Myocyte (in vitro differentiated cells): ENCODE data around the gene FAM43A. TPM values are rescaled to one million over a fixed set of nuclear protein-coding genes. Genes with fewer than 3 reads are reported as not detected.

Source experiments
- DNase-seq: peaks from one replicate; pipeline ENCODE4 v3.0.0-alpha.2; 2012; ENCODE audit warnings: low read depth
- total RNA-seq: library from RNA; depleted of rRNA; stranded (reverse); fragments of >200 nt; gene quantifications from 2 replicates; pipeline ENCODE4 v1.2.3, GENCODE V29; 2014

FAM43A gene
- total RNA-seq, 1 donor from 2014 or later, result 2.2 TPM

DNA sequence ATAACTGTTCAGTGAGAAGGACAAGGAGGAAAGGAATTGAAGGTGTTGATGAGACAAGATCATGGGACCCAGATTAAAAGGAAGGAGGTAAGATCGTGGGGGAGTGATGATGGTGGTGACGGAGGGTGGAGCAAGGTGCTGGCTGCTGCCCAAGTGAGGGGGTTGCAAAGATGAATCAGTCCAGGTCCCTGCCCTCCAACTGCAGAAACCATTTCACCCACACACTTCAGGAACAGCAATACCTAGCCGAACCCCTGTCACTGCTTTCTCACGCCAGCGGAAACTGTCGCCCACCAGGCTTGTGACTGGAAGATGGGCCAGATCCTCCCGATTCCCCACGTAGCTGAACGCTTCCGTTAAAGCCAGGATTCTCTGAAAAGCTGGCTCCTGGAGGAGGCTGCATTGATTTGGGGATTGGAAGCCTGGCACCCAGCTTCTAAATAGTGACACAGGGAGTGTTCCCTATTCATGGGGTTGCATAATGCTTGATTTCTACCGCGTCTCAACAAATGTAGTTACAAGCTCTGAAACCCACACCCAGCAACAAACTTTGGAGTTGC, 10.5 kb upstream of the FAM43A start:
- DNase-seq, result no peak

DNA sequence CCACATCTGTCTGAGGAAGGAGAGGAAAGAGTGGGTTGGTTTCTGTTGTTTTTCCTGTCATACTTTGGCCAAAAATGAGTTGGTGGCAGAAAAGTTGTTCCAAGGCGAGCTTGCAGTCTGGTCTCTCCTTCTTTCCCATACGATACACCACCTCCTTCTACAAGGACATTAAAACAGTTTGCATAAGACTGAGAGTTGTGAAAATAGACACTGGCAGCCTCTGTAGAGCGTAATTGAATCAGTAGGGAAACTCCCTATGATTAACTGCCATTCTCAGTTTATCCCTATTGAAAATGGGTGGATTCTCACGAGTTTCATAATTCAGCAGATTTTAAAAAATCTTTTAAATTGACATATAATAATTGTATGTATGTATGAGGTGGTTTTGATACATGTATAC, 10.0 kb upstream of the FAM43A start:
- DNase-seq, result no peak

DNA sequence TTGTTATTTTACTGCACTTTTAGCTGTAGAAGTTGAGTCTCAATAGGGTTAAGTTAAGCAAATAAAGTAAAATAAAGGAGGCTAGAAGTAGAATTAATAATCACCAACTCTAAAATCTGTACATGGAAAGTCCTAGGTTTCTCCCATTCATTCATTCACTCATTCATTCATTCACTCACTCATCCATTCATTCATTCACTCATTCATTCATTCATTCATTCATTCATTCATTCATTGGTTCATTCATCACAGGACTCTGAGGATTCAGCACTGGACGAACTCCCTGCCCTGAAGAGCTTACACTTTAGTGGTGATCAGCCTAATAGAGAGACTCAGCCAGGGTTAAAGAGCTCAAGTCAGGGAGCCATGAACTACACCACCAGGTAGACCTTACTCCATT, 9.2 kb upstream of the FAM43A start:
- DNase-seq, result no peak

DNA sequence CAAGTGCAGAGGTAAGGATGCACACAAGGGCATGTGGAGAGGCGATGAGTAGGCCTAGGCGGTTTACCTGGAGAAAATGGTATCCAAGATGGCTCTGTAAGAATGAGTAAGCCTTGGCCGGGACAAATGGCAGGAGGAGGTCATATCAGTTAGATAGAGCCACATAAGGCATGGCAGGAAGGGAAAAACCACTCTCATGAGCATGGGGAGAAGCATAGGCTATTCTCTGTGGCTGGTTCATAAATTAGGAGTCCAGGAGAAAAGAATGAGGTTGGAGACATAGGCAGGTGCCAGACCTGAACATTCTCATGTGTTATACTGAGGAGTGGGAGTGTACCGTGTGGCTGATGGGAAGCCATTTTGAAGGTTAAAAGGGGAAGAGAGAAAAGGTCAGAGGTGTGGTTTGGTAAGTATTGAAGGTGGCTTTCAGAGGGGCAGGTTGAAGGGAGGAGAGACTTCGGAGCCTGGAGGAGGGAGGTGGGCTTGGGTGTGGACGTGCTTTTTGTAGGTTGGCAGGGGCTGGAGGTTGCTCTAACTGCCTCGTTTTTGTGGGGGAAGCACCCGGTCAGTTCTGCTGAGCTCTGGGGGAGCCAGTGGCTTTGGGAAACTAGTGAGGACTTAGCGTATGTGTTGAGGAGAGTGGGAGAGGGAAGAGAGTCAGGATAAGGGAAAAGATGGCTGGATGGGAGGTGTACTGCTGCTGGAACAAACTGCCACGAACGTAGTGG, 4.6 kb upstream of the FAM43A start:
- no peak for DNase-seq

DNA sequence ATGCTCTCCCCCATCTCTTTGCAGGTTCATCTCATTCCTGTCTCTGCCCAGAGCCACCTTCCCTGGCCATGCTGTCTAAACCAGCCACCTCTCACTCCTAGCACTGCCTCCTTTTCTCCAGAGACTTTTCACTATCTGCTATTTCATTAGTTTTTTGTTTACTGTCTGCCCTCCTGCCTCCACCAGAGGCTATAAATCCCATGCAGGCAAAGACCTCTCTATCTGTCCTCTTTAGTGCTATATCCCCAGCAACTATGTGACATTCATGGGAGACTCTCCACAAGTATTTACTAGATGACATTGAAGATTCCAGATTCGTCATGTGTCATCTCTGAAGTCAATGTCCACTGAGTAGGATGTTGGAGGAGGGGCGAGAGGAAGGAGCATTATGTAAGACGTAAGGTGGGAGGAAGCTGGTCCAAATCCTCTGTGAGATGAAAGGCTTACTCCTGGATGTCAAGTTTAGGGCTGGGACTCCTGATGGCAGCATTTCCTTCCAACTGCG, 3.4 kb upstream of the FAM43A start:
- no peak for DNase-seq

DNA sequence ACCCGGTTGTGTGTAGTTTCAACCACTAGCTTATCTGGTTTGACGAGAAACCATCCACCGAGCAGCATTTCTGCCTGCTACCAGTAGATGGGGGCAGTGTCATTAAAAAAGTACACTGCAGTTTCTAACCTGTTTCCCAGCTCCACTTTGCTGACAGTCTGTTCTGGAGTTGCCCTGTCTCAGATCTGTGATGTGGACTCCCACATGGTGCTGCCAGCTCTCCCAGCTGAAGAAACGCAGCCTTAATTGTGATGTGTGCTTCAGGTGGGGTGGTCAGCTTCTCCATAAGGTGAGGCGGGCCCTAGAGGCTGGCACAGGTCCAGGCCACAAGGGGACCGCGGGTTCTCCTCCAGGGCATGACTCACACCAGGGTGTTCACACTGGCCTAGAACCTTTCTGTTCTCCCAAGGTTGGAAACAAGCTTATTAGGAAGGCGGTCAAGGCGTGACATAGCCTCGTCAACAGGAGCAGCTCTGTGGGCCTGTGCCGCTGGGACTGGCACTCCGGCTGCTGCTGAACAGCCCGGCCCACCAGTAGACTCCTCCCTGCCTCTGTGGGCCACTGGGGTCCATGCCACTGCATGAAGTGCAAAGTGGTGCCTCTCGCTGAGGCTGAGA, 2.9 kb upstream of the FAM43A start:
- DNase-seq, result peak; percentile 88

DNA sequence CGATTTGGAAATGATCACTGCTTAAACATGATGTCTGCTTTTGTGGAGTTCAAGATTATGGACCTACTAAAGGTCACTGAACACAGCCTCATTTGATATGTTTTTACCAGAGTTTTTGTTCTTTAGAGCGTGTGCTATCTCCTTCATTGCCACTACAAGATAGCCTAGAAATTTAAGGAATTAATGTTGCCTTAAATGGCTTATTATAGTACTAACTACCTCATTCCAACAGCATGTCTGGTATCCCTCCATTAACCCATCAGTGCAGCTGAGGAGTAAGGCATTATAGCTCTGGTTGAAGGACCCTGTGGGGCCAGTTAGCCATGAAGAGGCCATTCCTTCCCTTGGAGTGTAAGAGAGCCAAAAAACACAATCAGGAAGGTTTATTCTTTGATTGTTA, 2.3 kb upstream of the FAM43A start:
- no peak for DNase-seq

DNA sequence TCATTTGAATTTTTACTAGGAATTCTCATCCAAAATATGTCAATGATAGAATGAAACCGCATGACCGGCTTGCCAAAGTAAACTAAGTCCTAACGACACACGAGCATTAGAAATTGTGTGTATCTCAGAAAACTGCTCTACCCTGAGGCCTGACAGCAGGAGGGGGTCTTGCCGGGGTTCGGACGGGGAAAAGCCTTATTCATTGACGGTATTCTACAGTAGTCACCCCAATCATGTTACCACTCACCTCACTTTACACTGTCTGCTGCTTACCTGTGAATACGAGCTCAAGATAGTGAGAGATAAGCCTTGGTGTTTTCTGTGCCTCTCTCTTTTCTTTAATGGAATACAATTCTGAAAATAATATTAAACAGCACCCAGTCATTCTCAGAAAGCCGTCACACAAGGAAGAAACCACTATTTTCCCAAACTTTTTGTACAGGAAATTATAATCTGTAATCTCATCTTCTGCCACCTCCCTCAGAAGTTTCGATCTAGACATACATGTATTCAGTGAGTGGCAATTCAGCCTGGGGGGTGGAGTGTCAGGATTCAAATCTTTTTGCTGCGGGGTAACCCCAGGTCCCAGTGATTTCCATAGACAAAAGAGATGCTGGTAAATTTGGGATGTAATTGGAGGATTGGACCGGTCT, 492 bp upstream of the FAM43A start:
- no peak for DNase-seq

DNA sequence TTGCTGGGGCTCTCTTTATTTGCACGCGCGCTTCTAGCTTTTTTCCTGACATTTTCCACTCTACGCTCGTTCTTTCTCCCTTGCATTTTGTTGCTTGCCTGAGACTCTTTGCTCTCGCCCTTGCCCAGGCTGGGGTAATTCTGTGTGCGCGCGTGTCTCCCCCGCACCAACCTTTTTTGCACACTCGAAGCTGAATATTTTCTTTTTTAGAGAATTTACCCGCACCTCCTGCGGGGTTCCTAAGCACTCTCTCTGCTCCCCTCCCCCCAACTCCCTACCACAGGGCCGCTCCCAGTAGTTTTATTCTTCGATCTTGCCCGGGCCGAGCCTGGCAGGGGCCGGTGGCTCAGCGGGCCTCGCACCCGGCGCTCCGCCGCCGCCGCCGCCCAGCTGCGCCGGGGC, 732 bp downstream of the FAM43A start:
- DNase-seq, result peak; percentile 13

DNA sequence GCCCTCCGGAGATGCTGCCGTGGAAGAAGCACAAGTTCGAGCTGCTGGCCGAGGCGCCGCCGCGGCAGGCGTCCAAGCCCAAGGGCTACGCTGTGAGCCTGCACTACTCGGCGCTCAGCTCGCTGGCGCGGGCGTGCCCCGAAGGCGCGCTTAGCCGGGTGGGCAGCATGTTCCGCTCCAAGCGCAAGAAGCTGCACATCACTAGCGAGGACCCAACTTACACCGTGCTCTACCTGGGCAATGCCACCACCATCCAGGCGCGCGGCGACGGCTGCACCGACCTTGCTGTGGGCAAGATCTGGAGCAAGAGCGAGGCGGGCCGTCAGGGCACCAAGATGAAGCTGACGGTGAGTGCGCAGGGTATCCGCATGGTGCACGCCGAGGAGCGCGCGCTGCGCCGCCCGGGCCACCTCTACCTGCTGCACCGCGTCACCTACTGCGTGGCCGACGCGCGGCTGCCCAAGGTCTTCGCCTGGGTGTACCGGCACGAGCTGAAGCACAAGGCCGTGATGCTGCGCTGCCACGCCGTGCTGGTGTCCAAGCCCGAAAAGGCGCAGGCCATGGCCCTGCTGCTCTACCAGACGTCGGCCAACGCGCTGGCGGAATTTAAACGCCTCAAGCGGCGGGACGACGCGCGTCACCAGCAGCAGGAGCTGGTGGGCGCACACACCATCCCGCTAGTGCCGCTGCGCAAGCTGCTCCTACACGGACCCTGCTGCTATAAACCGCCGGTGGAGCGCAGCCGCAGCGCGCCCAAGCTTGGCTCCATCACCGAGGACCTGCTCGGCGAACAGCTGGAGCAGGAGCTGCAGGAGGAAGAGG, 1.3 kb downstream of the FAM43A start:
- no peak for DNase-seq

DNA sequence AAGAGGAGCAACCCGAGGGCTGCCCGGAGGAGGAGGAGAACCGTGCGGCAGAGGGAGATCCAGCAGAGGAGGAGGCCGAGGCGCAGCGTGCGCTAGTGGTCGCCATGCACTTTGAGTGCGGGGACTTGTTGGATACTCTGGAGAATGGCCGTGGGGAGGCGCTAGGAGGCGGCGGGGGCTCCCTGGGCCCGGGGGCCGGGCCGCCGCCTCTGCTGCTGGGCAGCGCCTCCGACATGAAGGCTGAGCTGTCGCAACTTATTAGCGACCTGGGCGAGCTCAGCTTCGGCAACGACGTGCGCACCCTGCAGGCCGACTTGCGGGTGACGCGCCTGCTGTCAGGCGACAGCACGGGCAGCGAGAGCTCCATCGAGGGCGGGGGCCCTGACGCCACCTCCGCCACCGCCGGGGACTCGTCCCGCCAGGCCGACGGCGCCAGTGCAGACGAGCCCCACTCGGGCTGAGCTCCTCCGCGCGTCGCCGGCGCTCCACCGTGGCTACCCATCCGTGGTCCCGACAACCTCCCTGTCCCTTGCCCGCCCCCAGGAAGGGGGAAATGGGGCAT, 2.0 kb downstream of the FAM43A start:
- DNase-seq, result peak; percentile 27

DNA sequence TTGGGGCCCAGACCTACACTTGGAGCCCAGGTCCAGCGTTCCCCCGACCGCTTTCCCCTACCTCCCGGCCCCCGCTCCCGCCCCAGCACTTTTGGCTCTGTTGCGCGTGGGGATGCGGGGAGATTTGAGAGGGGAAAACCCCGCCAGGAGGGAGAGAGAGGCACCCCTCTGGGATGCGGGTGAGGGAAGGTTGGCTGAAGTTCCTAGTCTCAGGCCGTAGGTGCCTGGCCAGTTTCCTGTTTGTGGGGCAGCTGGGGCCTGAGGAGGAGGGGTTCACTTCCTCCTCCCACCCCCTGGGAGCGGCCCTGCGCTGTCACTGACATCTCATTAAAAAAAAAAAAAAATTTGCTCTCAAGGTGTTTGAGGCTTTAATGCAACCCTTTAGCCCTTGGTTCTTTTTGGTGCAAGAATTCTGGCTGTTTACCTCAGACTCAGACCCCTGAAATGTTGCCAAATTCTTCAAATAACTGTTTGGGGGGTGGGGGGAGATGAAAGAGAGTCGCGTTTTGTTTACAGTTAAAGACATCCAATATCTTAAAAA, 2.6 kb downstream of the FAM43A start:
- DNase-seq, result no peak

DNA sequence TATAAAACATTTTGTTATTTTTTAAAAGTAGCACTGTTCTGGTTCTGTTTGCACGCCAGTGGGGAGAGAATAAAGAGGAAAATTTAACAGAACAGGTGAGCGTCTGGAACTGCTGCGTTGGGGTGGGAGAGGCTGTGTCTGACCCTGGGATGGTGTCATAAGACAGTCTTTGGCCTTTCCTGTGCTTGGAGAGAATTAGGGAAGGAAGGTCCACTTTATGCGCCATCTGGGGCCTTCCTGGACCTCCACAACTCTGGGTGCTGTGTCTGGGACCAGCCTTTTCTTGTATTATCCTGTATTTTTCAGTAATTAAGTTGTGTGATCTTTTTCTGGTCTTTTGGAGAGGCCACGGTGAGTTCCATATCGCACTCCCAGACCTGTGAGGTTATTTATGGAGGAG, 3.3 kb downstream of the FAM43A start:
- DNase-seq, result no peak

DNA sequence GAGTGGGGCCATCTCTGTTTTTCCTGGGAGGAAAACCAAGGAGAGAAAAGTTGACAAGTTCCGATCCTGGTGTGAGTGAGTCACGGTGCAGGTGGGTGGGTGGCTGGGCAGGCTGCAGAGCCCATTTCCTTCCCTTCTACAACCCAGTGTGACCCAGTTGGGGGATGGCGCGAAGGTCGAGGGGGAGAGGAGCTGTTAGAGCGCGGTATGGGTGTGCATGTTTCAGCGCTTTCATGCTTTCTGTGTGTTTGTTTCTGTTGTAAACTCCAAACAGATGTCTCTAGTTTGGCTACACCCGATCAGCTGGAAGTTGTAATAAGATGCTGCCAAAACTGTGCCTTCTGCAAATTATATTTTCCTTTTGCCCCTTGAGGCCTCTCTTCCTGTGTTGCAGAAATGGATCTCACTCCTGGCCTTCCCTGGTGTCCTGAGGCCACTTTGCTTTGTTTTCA, 3.8 kb downstream of the FAM43A start:
- peak; percentile 25 for DNase-seq

DNA sequence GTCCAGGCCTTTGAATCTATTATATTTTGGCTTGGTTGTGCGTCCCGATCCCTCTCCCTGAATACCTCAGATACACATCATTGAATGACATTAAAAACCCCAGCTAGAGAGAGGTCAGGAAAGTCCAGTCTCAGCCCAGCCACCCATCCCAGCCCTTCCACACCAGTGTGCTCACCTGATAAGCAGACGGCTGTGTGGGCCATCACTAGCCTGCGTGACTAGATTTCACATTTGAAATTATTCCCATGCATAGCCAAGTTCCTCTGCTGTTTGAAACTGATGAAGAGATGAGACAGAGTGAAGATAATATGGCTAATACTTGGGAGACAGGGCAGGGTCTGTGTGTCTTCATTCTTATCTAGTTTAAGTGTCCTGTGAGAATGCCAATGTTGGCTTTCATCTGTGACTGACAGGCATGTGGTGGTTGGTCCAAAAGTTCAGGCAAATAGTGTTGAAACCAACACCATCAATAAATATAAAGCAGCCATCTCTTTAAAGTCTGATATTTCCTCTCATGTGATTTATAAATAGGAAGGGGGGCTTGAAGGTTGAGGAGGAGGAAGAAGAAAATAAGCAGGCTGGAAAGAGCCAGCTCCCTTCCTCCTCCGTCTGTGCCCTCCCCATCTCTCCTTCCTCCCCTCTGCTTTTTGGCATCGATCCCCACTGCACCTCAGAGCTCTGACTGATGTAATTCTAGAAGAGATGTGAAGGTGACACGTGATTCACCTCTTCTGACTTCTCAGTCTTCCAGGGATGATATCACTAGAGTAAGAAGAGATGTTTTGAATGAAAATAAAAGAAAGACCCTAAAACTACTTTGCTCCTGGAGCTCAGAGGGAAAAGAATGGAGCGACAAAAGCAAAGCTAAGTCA, 5.1 kb downstream of the FAM43A start:
- no peak for DNase-seq

DNA sequence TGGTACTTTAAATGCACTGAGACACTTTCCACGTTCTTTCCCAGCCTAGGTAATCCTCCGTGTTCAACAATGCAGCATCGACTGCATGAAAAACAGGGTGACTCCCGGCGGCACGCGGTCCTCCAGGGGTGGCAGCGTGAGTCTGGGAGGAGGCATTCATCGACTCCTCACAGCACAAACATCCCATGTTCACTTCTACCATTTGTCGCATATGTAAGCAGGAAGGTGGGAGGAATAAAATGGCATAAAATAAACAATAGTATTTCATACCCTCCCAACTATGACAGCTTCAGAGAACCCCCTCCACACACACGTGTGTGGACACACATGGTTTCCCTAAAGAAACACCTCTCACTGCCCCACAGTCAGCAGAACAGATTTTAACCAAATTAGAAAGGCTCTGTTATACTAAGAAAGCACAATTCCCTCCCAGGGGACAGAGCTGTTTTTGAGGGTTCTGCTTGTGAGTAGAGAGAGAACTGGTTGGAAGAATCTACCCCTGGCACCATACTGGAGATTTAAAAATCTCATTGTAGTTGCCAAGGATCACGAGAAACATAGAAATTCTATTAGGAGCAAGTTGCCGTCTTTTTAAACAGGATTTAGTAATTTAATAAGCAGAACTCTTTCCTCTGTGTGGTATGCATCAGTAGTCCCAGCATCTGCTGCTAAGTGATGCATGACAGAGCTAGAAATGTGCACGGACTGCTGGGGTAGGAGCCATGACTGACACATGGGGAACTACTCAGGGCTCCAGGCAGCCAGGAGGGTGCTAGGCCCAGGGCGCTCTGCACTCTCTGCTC, 6.0 kb downstream of the FAM43A start:
- no peak for DNase-seq

DNA sequence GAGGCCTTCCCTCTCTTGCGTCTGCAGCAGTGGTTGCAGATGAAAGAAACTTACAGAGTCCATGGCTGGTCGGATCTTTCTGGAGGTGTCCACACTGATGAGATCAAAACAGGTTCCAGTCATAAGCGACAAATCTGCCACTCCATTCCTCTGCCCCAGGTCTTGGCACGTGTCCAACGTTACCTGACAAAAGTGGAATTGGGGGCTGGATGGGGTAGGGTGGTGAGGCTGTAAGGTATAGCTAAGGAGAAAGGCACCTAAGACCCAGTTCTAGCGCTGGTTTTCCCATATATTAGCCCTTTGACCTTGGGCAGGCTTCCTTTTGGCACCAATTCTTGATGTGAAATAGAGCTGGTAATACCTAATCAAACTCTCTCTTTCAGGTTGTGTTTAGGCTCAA, 11.0 kb downstream of the FAM43A start:
- no peak for DNase-seq

DNA sequence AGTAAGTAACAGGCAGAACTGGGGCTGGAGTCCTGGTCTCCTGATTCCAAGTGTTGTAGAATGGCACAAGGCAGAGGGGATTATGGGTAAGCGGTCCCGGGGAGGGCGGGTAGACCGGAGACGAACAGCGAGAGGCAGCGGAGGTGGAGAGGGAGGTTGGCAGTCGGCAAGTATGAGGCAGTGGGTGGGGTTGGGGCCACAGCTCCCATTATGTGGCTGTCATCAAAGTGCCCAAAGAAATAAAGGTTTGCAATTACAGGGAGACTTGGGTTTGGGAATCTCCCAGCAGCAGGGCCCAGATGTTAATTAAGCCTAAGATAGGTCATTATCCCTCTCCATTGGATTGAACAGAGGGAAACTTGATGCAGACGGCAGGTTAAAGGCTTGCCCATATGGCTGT, 16.9 kb downstream of the FAM43A start:
- DNase-seq, result no peak

DNA sequence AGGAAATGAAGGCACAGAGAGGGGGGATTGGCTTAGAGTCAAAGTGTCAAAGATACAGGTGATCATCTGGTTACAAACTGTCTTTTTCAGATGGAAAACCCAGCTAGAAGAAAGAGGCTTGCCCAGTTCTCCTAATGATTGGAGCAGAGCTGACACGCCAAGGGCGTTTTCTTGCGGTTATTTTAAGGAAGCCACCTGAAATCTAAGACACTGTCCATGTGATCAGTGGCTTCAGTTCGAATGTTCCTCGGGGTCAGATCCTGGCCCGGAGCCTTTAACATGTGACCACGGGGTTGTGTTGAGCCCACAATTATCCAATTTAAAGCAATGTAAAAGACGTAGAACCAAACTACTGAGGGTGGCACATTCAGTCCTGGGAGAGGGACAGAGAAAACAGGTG, 19.5 kb downstream of the FAM43A start:
- DNase-seq, result no peak
